ENCODE results near the gene LIPE. TPM values are rescaled to one million over a fixed set of nuclear protein-coding genes. Genes with fewer than 3 reads are reported as not detected.

The LIPE gene
- total RNA-seq, 4 donors from 2014 or later: 1,365 to 4,468 (median 1,601) TPM

DNA sequence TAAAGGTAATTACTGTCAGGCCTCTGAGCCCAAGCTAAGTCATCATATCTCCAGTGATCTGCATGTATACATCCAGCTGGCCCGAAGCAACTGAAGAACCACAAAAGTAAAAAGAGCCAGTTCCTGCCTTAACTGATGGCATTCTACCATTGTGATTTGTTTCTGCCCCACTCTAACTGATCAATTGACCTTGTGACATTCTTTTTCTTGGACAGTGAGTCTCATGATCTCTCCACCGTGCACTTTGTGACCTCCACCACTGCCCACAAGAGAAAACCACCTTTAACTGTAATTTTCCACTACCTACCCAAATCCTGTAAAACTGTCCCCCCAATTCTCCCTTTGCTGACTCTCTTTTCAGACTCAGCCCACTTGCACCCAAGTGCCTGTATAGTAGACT lies 32.7 kb upstream of the LIPE start:
- TF ChIP-seq, protein P1, sequence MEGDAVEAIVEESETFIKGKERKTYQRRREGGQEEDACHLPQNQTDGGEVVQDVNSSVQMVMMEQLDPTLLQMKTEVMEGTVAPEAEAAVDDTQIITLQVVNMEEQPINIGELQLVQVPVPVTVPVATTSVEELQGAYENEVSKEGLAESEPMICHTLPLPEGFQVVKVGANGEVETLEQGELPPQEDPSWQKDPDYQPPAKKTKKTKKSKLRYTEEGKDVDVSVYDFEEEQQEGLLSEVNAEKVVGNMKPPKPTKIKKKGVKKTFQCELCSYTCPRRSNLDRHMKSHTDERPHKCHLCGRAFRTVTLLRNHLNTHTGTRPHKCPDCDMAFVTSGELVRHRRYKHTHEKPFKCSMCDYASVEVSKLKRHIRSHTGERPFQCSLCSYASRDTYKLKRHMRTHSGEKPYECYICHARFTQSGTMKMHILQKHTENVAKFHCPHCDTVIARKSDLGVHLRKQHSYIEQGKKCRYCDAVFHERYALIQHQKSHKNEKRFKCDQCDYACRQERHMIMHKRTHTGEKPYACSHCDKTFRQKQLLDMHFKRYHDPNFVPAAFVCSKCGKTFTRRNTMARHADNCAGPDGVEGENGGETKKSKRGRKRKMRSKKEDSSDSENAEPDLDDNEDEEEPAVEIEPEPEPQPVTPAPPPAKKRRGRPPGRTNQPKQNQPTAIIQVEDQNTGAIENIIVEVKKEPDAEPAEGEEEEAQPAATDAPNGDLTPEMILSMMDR (IDR thresholded peaks at IDR 0.05; ENCODE audit: low read depth): no peak

DNA sequence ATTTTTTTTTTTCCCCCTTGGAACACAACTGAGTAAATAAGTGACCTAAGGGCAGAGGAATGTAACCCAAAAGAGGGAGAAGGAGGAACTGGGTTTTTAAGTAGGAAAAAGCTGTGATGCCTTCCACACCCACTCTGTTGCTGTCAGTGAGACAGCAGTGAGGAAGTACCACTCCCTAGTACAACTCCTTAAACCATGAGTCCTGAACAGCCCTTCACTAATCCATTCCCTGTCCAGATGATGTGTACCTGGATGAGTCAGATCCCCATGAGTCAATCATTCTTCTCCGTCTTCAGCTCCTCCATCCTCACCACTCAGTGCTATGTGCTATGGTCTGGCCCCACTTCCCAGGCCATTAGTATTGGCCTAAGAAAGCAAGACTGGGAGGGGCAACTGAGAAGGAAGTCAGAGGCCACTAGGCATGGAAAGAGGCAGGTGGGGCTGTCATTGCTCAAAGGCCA lies 28.5 kb upstream of the LIPE start:
- TF ChIP-seq, protein P1 (IDR thresholded peaks at IDR 0.05; ENCODE audit: low read depth): no peak

GRCh38 chr19:42455086-42455485 lies 27.9 kb upstream of the LIPE start:
- TF ChIP-seq, protein P1 (IDR thresholded peaks at IDR 0.05; ENCODE audit: low read depth): no peak

GRCh38 chr19:42452590-42452989 lies 25.4 kb upstream of the LIPE start:
- TF ChIP-seq, protein P1 (IDR thresholded peaks at IDR 0.05; ENCODE audit: low read depth): no peak

DNA sequence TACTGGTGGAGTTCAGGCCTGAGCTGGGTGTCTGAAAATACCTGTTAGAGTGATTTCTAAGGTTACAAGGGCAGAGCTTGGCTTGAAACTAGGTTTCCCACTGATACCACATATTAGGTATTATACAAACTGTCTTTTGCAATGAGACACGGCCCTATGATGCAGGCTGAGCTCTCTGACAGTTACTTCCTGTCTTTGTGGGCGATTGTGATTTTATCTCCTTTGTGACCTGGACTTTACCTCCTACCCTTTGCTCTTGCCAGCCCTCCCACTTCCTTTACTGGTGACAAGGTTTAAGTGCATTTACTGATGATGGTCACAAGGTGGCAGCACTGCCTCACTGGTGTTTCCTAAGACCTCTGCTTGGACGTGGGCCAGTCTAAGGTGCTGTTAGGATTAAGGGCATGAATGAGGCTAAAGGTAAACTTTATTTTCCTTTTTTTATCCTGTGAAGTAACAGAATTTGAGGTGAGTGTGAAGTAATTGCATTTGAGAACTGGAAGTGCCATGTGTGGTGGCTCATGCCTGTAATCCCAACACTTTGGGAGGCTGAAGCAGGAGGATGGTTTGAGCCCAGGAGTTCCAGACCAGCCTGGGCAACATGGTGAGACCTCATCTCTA lies 23.2 kb upstream of the LIPE start:
- TF ChIP-seq, protein P1 (IDR thresholded peaks at IDR 0.05; ENCODE audit: low read depth): no peak

DNA sequence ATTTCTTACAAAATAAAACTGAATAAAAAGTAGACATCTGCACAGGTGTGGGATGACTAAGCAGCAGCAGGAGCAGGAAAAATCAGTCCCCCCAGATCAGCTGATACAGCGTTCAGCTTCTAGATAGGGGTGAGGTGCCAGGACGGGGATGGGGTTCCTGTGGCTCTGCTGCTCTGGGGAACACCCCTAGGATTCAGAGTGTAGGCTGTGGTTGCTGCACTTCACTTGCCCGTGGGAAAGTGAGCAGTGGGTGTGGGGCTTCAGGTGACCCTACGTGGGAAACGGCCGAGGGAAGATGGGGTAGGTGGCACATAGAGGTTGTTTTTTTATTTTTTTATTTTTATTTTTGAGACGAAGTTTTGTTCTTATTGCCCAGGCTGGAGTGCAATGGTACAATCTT lies 18.8 kb upstream of the LIPE start:
- TF ChIP-seq, protein P1 (IDR thresholded peaks at IDR 0.05; ENCODE audit: low read depth): no peak

DNA sequence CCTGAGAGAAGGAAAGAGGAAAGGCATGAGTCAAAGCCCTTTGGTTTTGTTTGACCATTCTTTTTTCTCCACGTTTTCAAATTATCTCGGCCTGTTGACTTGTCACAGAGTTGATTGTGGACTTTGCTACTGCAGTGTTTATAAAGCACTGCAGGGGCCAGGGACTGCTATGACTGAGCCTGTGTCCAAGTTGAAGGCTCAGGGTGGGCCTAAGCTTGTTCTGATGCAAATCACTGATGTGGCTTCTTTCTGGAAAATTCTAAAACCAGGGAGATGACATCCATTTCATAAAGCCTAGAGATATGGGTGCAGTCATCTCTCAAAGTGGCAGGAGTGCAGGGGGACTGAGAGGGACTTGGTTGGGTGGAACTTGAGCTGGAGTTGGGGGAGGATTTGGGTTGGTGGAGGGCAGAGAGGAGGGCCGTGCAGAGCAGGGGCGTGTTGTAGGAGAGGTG lies 16.8 kb upstream of the LIPE start:
- TF ChIP-seq, protein P1 (IDR thresholded peaks at IDR 0.05; ENCODE audit: low read depth): no peak

All from subcutaneous adipose tissue (tissue), 4 donors.